HG02798 (cell line): ENCODE results near the gene ADARB1.

ENCODE experiments used
- ATAC-seq: cut with Tn5 transposase; IDR thresholded peaks from one replicate; pipeline ENCODE4 v1.9.1; 2021; ENCODE audit warnings: mild to moderate bottlenecking; ENCODE audit not compliant: unreplicated experiment, poor library complexity

Gene ADARB1

GRCh38 chr21:45219517-45219916 is 145.1 kb downstream of the ADARB1 start:
- no peak for ATAC-seq

DNA sequence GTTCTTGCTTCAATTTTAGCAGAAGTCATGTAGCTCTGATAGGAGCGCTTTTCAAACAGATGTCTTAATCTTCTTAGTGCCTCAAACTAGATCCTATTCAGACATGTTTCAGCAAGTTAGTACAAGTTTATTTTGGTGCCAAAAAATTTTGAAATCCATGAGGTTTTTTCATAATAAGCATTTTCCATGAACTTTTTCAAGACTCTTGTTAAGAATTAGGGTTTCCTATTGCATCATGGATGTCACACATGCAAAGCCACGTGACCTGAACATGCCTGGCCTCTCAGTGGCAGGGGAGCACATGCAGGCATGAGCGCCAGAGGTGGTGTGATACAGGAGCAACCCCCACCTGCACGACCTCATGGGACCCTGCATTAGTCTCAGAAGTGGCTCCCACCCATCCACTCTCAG is 145.7 kb downstream of the ADARB1 start:
- no peak for ATAC-seq

GRCh38 chr21:45220714-45221490 is 146.5 kb downstream of the ADARB1 start:
- ATAC-seq, result no peak

DNA sequence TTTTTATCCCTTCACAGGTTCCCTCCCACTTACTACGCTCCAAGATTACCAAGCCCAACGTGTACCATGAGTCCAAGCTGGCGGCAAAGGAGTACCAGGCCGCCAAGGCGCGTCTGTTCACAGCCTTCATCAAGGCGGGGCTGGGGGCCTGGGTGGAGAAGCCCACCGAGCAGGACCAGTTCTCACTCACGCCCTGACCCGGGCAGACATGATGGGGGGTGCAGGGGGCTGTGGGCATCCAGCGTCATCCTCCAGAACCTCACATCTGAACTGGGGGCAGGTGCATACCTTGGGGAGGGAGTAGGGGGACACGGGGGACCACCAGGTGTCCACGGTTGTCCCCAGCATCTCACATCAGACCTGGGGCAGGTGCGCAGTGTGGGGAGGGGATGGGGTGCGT is 147.6 kb downstream of the ADARB1 start:
- ATAC-seq, result no peak

- no peak for ATAC-seq
These were observed 149.1 kb downstream of the ADARB1 start for GRCh38 chr21:45223236-45224185.

GRCh38 chr21:45224189-45224938 is 150.0 kb downstream of the ADARB1 start:
- ATAC-seq, result no peak

GRCh38 chr21:45225041-45225740 is 150.8 kb downstream of the ADARB1 start:
- no peak for ATAC-seq

GRCh38 chr21:45225741-45226327 is 151.5 kb downstream of the ADARB1 start:
- no peak for ATAC-seq

DNA sequence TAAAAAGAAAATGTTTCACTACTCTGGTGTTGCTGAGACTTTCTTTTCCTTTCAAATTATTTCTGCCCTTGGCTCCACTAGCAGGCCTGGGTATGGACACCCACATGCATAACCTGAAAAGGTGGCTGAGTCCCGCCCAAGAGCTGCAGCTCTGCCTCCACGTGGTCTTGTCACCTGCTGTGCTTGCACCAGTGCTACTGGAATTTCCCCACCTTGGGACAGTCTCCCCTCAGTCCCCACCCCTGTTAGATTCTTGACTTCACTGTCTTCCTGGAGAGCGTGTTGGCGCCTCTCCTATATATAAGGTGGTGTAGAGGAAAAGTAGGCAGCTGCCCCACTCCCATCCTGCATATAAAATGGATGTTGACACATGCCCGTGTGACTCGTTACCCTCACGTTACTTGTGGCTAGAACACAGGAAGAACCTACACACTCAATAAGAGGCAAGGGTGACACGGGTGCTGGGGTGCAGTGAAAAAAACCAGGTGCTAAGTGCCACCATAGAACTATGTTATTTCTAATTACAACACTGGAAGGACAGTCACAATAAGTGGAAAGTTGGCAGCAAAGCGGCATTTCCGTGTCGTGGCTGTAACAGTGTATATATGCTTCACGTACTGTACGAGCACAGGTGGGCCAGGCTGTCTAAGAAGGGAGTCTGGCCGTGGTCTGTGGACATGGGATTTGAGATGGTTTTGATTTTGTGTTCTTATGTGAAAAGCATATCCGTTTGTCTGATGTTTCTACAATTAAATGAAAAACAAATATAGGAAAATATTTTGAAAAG is 152.4 kb downstream of the ADARB1 start:
- ATAC-seq, result no peak

DNA sequence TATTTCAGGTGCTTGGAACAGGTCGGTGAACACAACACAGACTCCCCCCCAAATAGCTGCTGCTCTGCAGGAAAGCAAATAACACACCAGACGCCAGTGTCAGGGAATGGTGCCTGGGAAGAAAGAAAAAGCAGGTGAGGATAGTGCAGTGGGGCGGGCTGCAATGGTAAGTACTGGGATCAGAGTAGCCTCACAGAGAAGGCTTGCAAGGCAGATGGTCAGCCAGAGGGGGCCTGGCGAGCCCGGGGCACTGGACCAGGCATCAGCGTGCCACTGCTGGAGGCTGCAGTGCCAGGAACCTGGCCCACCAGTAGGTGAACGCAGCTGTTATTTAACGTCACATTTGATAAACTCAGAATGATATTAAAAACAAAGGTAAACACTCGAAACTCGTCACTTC is 153.4 kb downstream of the ADARB1 start:
- ATAC-seq, result no peak

- ATAC-seq, result no peak
These were observed 153.8 kb downstream of the ADARB1 start for GRCh38 chr21:45228171-45228641.

- ATAC-seq, result no peak
These were observed 154.4 kb downstream of the ADARB1 start for GRCh38 chr21:45228656-45229240.

GRCh38 chr21:45231705-45232104 is 157.3 kb downstream of the ADARB1 start:
- no peak for ATAC-seq

GRCh38 chr21:45234127-45234526 is 159.7 kb downstream of the ADARB1 start:
- no peak for ATAC-seq

- no peak for ATAC-seq
These were observed 160.6 kb downstream of the ADARB1 start for GRCh38 chr21:45234965-45235364.

GRCh38 chr21:45235488-45235887 is 161.1 kb downstream of the ADARB1 start:
- ATAC-seq, result no peak

DNA sequence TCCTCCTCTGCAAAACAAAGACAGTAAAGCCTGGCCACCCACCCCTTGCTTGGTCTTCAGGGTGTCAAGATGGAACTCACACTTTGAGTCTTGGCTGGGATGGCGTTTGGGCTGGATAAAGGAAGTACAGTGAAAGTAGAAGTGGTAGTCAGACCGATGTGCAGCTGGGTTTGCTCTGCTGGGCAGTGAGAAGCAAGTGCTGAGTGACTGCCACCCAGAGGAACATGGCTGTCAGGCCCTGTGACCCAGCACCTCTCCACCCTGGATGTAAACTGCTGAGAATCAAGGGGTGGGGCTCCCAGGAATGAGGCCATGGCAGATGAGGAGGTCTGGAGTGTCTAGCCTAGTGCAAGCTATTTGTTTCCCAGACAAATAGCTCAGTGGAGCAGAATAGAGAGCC is 162.1 kb downstream of the ADARB1 start:
- ATAC-seq, result no peak

DNA sequence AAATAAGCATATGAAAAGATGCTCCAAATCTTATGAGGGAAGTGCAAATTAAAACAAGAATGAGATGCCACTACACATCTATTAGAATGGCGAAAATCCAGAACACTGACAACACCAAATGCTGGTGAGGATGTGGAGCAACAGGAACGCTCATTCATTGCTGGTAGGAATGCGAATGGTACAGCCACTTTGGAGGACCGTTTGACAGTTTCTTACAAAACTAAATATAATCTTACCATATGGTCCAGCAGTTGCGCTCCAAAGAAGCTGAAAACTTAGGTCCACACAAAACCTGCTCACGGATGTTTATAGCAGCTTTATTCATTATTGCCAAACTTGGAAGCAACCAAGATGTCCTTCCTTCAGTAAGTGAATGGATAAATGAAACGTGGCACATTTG is 163.0 kb downstream of the ADARB1 start:
- no peak for ATAC-seq
